Pancreas (tissue), 10 donors: ENCODE data around the gene SPA17. TPM values are rescaled to one million over a fixed set of nuclear protein-coding genes. Genes with fewer than 3 reads are reported as not detected.
A peak's percentile ranks its signal among the peaks of the same experiment; 100 is the strongest.

Source experiments
- ATAC-seq, 4 donors: fragments of 200-7000 bp; cut with Tn5 transposase; one replicate each; pipeline versions ENCODE4 v1.8.0 to v1.9.1; 2020; ENCODE audit warnings: mild to moderate bottlenecking in 4 of 4, moderate library complexity in 4 of 4
- DNase-seq, 6 donors: peaks; one replicate each; pipeline ENCODE4 v3.0.0-alpha.2; 2020
- FAIRE-seq: peaks from 2 replicates; lab custom pipeline; 2012; peaks lifted over from hg19 to GRCh38; lab: Jason Lieb, UNC
- H3K27ac ChIP-seq, 4 donors: fragments of 200-600 bp; sonication (generic); 1 replicate in 3 of 4; 2 replicates in 1 of 4; pipeline versions ENCODE4 v1.5.0 to v1.8.0; 2020
- H3K27me3 ChIP-seq, 4 donors: fragments of 200-600 bp; one replicate each; pipeline ENCODE4 v1.8.0; 2021
- H3K36me3 ChIP-seq, 3 donors: fragments of 200-600 bp; sonication (generic) in 1 of 3; one replicate each; pipeline versions ENCODE4 v1.5.0 to v1.8.0; 2020 to 2021
- H3K4me1 ChIP-seq, 3 donors: fragments of 200-600 bp; one replicate each; pipeline ENCODE4 v1.8.0; 2021
- H3K4me3 ChIP-seq, 4 donors: fragments of 200-600 bp; sonication (generic) in 2 of 4; one replicate each; pipeline versions ENCODE4 v1.5.0 to v1.8.0; 2020 to 2021
- H3K9me3 ChIP-seq, 4 donors: fragments of 200-600 bp; one replicate each; pipeline ENCODE4 v1.8.0; 2021
- WGBS, 2 donors: extraction: QIAGEN DNeasy Blood & Tissue Kit; methylation state at CpG; one replicate each; pipeline ENCODE4 v1.1.7; 2013; 5-methylcytosine and 5-hydroxymethylcytosine counted together
- intact Hi-C, 3 donors: fragments of 100-400 bp; cut with DNase I; formaldehyde crosslinking; loops; one replicate each; pipeline versions ENCODE4 v1.11.1 to v1.14.2; 2022
- polyA plus RNA-seq, 2 donors: library from polyadenylated mRNA; stranded (reverse); fragments of 200-250 nt; gene quantifications; one replicate each; pipeline ENCODE4 v1.2.3, GENCODE V29; 2013
- total RNA-seq, 6 donors: library from RNA; stranded (reverse); fragmentation: NEBNext Ultra II Directional in 4 of 6; extraction: Animal tissue kit (Norgen Biotek cat#: 25700) in 4 of 6; gene quantifications; one replicate each; pipeline versions ENCODE4 v1.2.1 to v1.2.4, GENCODE V29; 2021 to 2023
- TF ChIP-seq, protein P1 (sequence below), 4 donors: fragments of 200-600 bp; sonication (generic) in 3 of 4; IDR thresholded peaks; one replicate each; pipeline versions ENCODE4 v1.5.0 to v1.8.0; 2021; ENCODE audit warnings: antibody characterized with exemption in 4 of 4
- donor health status: healthy with polysubstance abuse.
- donor health status: DM: no; HTN: no; CAD: no; lungs with moderate emphysema.
- donor health status: DM: no; HTN: no; CAD: no.
- donor health status: control.
- donor health status: control.
- donor health status: Bipolar disorder and iron deficiency.
- donor health status: DM: yes; HTN: yes; CAD: no.
- donor health status: DM: no; HTN: no; CAD: no.
- donor health status: DM: no; HTN: no; CAD: no.
- donor health status: DM: yes; HTN: yes; CAD: no.

Gene SPA17
- total and polyA plus RNA-seq, 8 donors, result 1.2 to 7.3 (median 2.4) TPM

GRCh38 chr11:124674168-124674517 is 439 bp downstream of the SPA17 start:
- FAIRE-seq (no peak), DNase-seq (no peak), ATAC-seq (no peak)
- intact Hi-C loops, result loop anchor here in 1 of 3 donors (10.0 kb wide), 1 partner anchor 71 kb away; no protein-coding TSS in a partner anchor
- H3K36me3 ChIP-seq, result no peaks in the 10 kb centered on the region
- no peaks in the 10 kb centered on the region for H3K9me3 ChIP-seq
- H3K4me3 ChIP-seq, result peak overlapping the region; percentile 21 to 69 (median 60)
- 23 to 30% methylated on average over 18 of the region's 18 CpGs for WGBS, 2 donors
- no peaks in the 10 kb centered on the region for H3K27me3 ChIP-seq
- TF ChIP-seq, protein P1, sequence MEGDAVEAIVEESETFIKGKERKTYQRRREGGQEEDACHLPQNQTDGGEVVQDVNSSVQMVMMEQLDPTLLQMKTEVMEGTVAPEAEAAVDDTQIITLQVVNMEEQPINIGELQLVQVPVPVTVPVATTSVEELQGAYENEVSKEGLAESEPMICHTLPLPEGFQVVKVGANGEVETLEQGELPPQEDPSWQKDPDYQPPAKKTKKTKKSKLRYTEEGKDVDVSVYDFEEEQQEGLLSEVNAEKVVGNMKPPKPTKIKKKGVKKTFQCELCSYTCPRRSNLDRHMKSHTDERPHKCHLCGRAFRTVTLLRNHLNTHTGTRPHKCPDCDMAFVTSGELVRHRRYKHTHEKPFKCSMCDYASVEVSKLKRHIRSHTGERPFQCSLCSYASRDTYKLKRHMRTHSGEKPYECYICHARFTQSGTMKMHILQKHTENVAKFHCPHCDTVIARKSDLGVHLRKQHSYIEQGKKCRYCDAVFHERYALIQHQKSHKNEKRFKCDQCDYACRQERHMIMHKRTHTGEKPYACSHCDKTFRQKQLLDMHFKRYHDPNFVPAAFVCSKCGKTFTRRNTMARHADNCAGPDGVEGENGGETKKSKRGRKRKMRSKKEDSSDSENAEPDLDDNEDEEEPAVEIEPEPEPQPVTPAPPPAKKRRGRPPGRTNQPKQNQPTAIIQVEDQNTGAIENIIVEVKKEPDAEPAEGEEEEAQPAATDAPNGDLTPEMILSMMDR (IDR thresholded peaks at IDR 0.05), result no peak
- peak overlapping the region; percentile 41 to 69 (median 55) for H3K27ac ChIP-seq
- peaks cover 0 to 9% (median 7%) of the 10 kb centered on the region in 3 donors for H3K4me1 ChIP-seq

DNA sequence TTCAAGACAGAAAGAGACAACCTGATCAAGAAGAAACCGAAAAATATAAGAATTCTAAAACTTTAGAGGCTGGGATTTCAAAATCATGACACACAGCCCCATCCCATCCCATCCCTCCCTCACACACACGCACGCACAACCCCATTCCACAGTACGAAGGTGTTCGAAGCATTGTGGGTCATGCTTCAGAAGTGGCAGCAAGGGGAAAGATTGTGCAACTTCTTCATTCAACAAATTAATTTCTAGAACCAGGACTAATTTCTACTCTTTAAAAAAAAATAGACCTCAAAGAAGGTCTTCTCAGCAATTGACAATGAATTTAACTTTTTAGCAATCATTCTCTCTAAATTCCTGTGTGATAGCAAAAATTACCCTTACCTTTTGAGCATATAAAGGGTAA is 867 bp downstream of the SPA17 start:
- no peak for FAIRE-seq
- DNase-seq, result no peak
- Histone ChIP-seq H3K27ac (peak overlapping the region in 1 of 4 donors; percentile 69), H3K4me1 (peaks cover 0 to 9% (median 7%) of the 10 kb centered on the region in 3 donors), H3K27me3 (no peaks in the 10 kb centered on the region), H3K4me3 (peak overlapping the region in 2 of 4 donors; percentile 61 to 69), H3K36me3 (no peaks in the 10 kb centered on the region), H3K9me3 (no peaks in the 10 kb centered on the region)
- no peak for ATAC-seq
- TF ChIP-seq, protein P1 (IDR thresholded peaks at IDR 0.05), result no peak
- WGBS, 2 donors, result 84 to 86% methylated on average over 5 of the region's 5 CpGs
- intact Hi-C loops, result loop anchor here in 1 of 3 donors (10.0 kb wide), 1 partner anchor 70 kb away; no protein-coding TSS in a partner anchor

DNA sequence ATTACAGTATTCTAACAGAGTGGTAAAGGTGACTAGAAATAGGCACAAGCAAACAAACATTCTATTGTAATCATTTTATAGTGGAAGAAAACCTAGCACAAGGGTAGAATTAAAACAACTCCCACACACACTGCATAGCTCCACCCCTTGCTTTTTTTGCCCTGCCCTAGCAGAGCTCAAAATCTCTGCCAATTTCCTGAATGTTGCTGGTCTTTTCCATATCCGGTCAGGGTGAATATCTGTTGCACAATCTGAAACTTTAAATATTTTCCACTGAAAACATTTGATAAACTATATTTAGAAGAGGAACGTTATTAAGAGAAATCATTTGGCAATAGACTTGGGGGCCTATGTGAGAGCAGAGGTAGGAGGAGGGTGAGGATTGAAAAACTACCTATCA is 2.7 kb downstream of the SPA17 start:
- TF ChIP-seq, protein P1 (IDR thresholded peaks at IDR 0.05), result no peak
- intact Hi-C loops, result loop anchor here in 1 of 3 donors (10.0 kb wide), 1 partner anchor 68 kb away; no protein-coding TSS in a partner anchor
- 6% methylated on average over 2 of the region's 2 CpGs for WGBS, 2 donors
- DNase-seq (no peak), FAIRE-seq (no peak), ATAC-seq (peak in 1 of 4 donors; percentile 21)
- H3K9me3 ChIP-seq, result no peaks in the 10 kb centered on the region
- H3K4me3 ChIP-seq, result no peak overlapping the region
- H3K27ac ChIP-seq, result peak overlapping the region in 2 of 4 donors; percentile 24 to 38
- no peaks in the 10 kb centered on the region for H3K27me3 ChIP-seq
- peaks cover 0 to 9% (median 7%) of the 10 kb centered on the region in 3 donors for H3K4me1 ChIP-seq
- no peaks in the 10 kb centered on the region for H3K36me3 ChIP-seq

- intact Hi-C loops, result loop anchor here in 1 of 3 donors (10.0 kb wide), 1 partner anchor 66 kb away; no protein-coding TSS in a partner anchor
These were observed 4.7 kb downstream of the SPA17 start for GRCh38 chr11:124678416-124678815.

DNA sequence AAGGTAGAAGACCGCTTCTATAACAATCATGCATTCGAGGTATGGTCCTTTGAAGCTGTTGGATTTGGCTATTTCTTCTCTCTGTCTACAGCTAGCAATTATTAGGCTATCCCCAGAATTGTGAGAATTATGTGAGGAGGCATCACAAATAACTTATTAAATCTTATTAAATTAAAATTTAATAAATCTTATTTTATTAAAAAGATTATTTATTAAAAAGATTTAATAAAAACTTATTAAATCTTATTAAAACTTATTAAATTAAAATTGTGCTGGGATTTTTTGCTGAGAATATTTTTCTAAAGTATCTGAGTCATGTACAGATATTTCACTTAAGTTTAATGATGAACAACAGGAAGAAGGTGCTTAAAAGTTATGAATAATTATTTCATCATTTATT is 7.7 kb downstream of the SPA17 start:
- Histone ChIP-seq H3K4me1 (no peaks in the 10 kb centered on the region), H3K36me3 (no peaks in the 10 kb centered on the region), H3K27ac (no peak overlapping the region), H3K27me3 (no peaks in the 10 kb centered on the region), H3K4me3 (no peak overlapping the region), H3K9me3 (no peaks in the 10 kb centered on the region)
- intact Hi-C loops, result no loop called here
- 93 to 94% methylated on average over 2 of the region's 2 CpGs for WGBS, 2 donors
- DNase-seq, result no peak
- no peak for ATAC-seq
- TF ChIP-seq, protein P1 (IDR thresholded peaks at IDR 0.05), result no peak
- FAIRE-seq, result peak; percentile 26

More at GRCh38 chr11:124678416-124678815, 4.7 kb downstream of the SPA17 start:
- H3K36me3 ChIP-seq, result no peaks in the 10 kb centered on the region
- ATAC-seq (no peak), DNase-seq (no peak), FAIRE-seq (no peak)
- no peaks in the 10 kb centered on the region for H3K4me1 ChIP-seq
- H3K27ac ChIP-seq, result no peak overlapping the region
- H3K27me3 ChIP-seq, result no peaks in the 10 kb centered on the region
- H3K4me3 ChIP-seq, result no peak overlapping the region
- TF ChIP-seq, protein P1 (IDR thresholded peaks at IDR 0.05), result no peak
- no peaks in the 10 kb centered on the region for H3K9me3 ChIP-seq
- WGBS, 2 donors, result 71% methylated on average over 5 of the region's 5 CpGs
